HG03135 (cell line): ENCODE measurements around the gene FKBP5.
"Not testable (repeated sequence)": the region's sequence is repeated elsewhere in the genome, so short reads cannot be mapped to it uniquely, and the experiment has no call there.

ENCODE experiments used
- ATAC-seq: cut with Tn5 transposase; IDR thresholded peaks from one replicate; pipeline ENCODE4 v1.9.1; 2021; ENCODE audit warnings: mild to moderate bottlenecking, moderate library complexity; ENCODE audit not compliant: unreplicated experiment

The FKBP5 gene

GRCh38 chr6:35622283-35622682 is 66.4 kb downstream of the FKBP5 start:
- ATAC-seq = no peak

GRCh38 chr6:35620706-35621105 is 68.0 kb downstream of the FKBP5 start:
- no peak for ATAC-seq

GRCh38 chr6:35613762-35614161 is 75.0 kb downstream of the FKBP5 start:
- no peak for ATAC-seq

- ATAC-seq = no peak
Observed at GRCh38 chr6:35611240-35611639, 77.5 kb downstream of the FKBP5 start.

- ATAC-seq = no peak
Observed at GRCh38 chr6:35610830-35611229, 77.9 kb downstream of the FKBP5 start.

- ATAC-seq = no peak
Observed at GRCh38 chr6:35609588-35609987, 79.1 kb downstream of the FKBP5 start.

- no peak for ATAC-seq
Observed at GRCh38 chr6:35607517-35608233, 81.0 kb downstream of the FKBP5 start.

GRCh38 chr6:35605600-35605999 is 83.1 kb downstream of the FKBP5 start:
- ATAC-seq = no peak

GRCh38 chr6:35603326-35604202 is 85.2 kb downstream of the FKBP5 start:
- no peak for ATAC-seq

- ATAC-seq = no peak
Observed at GRCh38 chr6:35602133-35602946, 86.4 kb downstream of the FKBP5 start.

- no peak for ATAC-seq
Observed at GRCh38 chr6:35601331-35602132, 87.2 kb downstream of the FKBP5 start.

GRCh38 chr6:35600659-35601125 is 88.0 kb downstream of the FKBP5 start:
- no peak for ATAC-seq

GRCh38 chr6:35599761-35600658 is 88.7 kb downstream of the FKBP5 start:
- no peak for ATAC-seq

- not testable (repeated sequence) for ATAC-seq
Observed at GRCh38 chr6:35598621-35599020, 90.1 kb downstream of the FKBP5 start.

- ATAC-seq = no peak
Observed at GRCh38 chr6:35596448-35597442, 92.0 kb downstream of the FKBP5 start.

- ATAC-seq = no peak
Observed at GRCh38 chr6:35594503-35595186, 94.1 kb downstream of the FKBP5 start.

- ATAC-seq = no peak
Observed at GRCh38 chr6:35592178-35592577, 96.5 kb downstream of the FKBP5 start.
